ENCODE data around the gene VWC2L.

Gene VWC2L

DNA sequence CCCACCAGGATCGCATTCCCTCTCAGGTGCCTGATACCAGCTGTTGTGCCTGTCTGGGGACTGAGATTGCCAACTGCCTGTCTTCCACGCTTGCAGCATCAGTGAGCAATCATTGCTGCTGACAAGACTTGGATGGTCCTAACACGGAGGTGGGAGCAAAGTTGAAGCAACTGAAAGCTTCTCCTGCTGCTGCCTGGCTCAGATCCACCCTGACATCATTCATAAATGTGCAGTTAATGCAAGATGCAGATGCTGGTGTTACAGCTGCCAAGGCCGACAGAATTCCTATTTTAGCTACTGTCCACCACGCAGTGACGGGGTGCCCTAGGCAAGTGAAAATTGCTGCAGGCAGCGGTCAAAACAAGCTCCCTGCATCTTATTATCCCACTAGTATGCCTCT, 131.4 kb downstream of the VWC2L start:
- DNase-seq (ENCODE audit: low read depth in 2 of 2): no peak

DNA sequence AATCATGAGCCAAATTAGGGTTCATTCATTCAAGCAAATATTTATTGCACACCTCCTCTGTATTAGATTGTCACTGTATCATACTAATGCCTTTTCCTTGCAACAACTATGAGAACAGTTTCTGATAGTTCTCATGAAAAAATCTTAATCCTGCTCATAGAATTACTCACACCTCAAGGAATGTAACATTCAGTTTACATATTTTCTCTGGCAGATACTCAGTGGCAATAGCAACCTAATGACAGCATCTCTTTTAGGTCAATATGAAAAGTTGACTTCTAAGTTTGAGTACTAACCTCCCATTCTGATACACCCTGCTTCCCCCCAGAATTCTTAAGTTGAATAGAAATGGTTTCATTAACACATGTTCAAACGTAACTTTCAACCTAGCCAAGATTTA, 132.0 kb downstream of the VWC2L start:
- DNase-seq (ENCODE audit: low read depth in 2 of 2): no peak

DNA sequence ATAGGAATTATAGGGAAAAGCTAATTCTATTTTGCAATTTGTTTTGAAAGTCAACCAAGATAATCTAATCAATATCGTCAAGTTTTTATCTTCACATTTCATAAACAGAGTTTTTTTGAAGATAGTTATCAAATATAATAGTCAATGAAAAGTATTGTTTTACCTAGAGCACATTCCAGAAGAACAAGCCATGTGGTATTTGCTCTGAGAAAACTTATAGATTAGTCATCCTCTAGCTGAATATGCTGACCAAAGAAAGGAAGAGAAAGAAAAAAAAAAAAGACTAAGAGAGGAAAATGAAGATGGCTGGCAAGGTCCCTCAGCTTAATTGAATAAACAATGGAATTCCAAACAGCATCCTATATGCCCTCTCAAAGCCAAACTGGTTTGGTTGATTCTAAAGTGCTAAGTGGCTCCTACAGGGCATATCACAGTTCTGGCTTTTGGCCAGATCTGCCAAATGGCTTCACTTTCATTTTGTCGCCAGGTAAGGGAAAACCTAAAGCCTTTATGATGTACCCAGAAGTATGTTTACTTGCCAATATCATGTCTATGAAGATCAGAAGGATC, 132.6 kb downstream of the VWC2L start:
- DNase-seq (ENCODE audit: low read depth in 2 of 2): no peak

DNA sequence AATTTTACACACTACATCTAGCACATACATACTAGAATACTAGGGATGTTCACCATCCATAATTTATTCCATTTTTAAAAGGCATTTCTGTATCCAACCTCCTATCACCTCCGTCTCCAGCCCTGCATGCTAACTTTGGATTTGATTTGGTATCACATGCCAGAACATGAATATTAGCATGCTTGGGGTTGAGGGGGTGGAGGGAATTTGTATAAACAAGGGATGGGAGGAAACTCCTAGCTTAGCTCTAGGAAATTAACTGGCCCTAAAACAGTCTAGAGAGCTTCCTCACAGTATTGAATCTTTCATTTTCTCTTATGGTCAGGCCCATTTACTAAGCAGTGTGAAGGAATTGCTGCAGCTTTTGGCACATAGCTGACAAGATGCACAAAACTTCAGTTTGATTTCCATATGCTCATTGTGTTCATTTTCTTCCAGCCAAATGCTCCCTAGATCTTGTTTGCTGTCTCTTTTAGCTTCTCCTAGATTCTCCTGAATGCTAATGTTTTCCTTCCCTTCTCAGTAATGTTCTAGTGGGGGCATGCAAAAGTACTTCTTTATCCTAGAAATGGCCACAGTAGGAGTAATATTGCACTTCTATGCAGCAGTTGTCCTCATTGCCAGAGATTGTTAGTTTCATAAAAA, 135.2 kb downstream of the VWC2L start:
- DNase-seq (ENCODE audit: low read depth in 2 of 2): no peak

DNA sequence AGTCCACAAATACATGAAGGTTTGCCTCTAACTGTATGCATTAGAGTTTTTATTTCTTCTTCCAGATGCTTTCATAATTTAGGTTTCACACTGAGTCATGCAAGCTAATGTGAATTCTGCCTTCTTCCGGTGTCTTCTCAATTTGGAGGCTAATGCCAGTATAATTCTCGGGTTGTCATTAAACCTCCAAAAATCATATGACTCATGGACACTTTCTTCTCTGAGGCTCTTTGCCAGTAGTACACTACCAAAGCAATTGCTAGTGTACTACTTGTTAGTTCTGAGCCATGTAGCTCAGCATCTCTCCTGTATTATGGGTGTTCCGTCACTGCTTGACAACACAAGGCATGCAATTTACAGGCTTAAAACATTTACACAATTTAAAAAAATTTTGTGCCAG, 137.1 kb downstream of the VWC2L start:
- DNase-seq (ENCODE audit: low read depth in 2 of 2): no peak

DNA sequence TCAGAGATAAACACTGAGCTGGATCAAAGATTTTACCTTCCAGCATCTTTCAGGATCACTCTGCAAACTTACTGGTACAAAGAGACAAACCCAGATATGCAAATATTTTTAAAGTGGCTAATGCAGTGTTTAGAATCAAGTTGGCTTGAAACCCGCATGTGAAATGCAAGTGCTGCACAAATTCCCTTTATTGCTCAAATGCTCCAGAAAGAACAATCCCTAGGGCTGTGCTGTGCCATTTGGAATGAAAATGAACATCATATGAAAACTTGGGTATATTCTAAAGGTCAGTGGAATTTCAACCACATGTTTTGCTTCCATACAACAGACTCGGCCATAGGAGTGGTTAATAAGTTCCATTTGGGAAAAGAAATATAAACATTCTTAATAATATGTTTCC, 139.1 kb downstream of the VWC2L start:
- DNase-seq (ENCODE audit: low read depth in 2 of 2): no peak

DNA sequence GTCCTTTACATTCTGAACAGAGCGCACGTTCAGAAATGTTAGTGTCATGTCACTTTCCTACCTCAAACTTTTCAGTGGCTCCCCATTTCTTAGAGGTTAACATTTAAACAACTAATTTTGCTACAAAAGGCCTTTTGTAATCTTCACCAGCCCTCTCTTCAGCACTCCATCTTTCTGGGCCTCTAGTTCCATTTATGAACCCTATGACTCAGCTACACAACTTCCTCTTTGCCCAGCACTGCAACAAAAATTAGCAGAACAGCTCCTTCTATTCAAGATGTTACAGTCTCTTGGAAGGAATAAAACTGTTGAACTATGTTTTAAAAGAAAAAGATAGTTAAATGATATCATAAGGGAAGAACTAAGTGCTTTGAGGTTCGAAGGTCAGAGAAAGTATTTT, 139.9 kb downstream of the VWC2L start:
- DNase-seq (ENCODE audit: low read depth in 2 of 2): no peak

DNA sequence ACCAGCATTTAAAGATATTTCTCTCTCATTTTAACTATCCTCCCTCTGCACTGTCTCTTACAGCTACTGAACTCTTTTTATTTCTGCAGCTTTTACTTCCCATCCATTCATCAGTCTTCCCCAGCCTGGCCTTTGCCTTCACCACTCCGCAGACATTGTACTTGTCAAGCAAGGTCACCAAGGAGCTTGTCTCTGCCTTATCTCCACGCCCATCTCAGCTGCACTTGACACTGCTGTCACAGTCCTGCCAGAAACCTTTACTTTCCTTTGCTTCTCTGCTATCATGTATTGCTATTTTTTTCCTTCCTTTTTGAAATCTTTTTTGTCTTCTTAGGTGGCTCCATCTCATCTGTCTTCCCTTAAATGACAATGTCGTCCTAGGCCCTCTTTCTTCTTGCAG, 147.0 kb downstream of the VWC2L start:
- no peak for DNase-seq (ENCODE audit: low read depth in 2 of 2)

DNA sequence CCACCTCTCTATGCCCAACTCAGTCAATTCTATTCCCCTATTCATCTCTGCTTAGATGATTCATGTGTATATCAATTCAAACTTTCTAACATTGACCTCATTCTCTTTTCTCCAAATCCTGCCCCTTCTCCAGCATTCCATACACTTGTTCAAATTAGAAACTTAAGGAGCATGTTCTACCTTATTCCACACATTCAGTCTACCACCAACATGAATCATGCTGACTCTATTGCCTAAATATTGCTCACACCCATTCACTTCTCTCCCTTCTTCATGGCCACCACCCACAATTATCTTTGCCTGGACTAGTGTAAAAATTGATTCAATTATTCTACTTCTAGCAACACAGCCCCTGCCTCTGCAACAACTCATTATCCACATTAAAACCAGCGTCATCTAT, 147.5 kb downstream of the VWC2L start:
- DNase-seq (ENCODE audit: low read depth in 2 of 2): no peak

DNA sequence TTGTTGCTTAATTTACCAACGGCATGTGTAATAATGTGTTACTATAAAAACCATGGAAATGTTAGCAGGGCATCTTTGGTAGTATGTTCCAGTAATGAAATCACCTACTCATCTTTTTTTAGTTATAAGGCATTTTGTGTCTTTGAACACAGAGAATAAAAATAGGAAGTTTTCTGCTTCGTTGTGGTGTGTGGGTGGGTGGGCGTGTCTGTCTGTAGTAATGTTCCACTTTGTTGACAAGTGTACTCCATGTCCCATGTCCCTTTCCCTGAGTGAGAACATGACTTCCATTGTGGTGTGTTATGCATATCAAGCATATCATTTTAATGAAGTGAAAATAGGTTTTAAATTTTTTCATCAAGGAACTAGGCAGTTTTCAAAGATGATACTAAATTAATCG, 149.3 kb downstream of the VWC2L start:
- no peak for DNase-seq (ENCODE audit: low read depth in 2 of 2)

DNA sequence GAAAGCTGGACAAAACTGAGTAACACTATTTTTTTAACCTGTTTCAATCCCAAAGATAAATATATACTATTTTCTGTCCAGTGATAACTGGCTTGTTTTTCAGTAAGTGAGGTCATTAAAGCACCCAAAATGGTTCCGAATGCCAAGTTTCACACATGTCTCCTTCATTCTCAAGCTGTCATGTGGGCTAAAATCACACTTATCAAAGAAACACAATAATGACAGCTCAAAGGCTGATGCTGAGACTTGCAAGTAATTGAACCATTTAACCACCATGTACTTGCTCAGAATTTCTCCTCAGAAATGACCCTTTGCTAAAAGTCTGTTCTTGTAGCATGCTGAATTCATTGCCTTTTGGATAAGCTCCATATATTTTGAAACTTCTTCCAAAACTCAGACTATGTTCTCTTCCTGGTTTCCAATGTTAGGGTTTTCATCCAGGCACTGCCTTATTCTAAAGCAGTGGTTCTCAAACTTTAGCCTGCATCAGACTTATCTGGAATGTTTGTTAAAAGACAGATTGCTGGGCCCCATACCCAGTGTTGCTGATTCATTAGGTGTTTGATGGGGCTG, 149.8 kb downstream of the VWC2L start:
- no peak for DNase-seq (ENCODE audit: low read depth in 2 of 2)

DNA sequence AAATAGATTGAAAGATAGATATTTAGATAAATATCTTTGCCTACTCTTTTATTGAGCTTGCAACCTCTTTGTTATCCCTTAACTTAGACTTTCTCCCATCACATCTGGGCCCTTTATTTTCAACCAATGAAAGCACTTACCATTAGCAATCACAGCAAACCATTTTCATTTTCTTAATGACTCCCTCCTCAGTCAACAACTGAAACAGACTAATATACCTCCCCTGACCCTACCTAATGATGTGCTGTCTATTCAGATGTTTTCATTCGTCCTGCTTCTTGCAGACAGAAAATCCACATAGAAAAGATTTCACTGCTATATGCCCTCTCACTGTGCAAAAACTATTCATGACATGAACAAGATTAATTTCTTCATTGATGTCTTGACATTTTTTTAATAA, 154.4 kb downstream of the VWC2L start:
- no peak for DNase-seq (ENCODE audit: low read depth in 2 of 2)

DNA sequence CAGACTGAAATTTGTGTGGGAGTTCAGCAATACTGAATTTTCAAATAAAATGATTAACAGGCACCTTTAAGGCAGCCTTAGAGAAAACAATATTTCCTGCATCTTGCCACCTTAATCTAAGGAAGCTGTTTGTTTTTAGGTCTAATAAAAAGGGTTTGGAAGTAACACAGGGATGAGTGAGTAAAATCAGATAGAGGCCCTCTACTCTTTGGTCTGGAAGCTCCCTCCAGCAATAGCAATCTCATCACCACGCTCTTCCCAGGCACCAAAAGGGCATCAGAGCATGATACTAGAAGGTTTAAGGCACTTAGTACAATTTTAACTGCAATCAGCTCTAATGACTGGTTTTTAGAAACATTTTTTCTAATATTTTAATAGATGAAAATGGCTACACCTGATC, 155.6 kb downstream of the VWC2L start:
- DNase-seq (ENCODE audit: low read depth in 2 of 2): no peak

DNA sequence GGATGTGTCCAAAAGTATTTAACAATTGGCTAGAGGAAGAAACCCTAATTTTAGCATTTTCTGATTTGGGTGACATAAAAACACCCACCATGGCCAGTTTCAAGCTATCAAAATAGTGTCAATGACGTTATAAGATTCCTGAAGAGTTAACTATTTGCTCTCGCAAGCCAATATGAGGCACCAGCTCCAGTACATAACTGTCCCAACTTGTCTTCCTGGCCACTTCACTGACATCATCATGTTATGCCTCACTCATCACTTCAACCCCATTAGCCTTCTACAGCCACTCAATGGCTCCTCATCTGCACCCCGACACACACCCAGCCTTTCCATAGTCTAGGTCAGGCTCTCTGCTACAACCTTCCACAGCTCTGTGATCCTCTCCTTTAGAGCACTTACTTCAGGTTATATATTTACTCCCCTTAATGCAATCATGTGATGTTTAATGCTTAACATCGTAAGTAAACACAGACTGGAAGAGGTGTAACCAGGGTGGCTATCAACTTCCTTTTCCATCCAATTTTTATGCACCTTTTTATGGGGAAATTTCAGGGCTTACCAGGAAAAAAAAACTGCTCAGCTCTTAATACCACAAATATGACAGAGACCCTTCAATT, 158.7 kb downstream of the VWC2L start:
- no peak for DNase-seq (ENCODE audit: low read depth in 2 of 2)

DNA sequence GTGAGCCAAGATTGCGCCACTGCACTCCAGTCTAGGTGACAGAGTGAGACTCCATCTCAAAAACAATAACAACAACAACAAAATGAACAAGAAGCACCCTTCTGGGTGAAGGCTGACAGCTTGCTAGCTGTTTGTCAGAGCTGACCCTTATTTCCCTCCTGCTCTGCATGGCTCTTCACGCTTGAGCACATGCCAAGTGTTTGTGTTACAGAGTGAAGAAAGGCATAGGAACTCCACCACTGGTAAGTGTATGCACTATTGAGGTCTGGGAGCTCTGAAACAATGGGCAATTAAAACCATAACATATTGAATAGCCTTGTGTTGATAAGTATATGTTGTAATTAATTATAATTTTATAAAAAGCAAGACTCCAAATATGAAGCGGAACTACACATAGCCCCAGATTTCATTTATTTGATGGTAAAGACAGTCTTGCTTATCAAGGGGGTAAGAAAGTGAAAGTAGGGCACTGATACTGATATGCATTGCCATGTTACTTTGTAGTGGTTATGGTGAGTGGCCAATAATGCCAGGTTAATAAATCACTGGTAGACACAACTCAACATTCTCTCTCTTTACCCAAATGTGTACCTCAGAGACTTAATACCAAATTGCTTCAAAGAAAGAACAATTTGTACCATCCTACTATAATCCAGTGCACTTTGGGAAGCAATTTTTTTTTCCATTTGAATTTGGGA, 163.4 kb downstream of the VWC2L start:
- no peak for DNase-seq (ENCODE audit: low read depth in 2 of 2)

DNA sequence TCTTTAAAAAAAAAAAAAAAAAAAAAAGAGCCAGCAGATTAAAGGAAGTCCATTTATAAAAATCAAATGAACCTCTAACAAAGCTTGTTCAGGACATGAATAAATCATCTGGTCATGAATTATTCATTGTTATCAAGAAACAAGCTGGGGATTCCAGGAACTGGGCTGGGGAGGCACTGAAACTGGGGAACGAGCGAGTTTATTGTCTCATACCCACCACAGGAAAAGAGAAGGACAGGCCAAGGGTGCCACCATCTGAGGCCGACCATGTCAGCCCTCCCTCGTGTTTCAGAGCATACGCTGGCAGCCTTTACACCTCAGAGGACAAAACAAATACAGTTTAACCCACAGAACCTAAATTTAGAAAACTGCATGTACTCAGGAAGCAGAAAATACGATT, 164.2 kb downstream of the VWC2L start:
- DNase-seq (ENCODE audit: low read depth in 2 of 2): no peak

DNA sequence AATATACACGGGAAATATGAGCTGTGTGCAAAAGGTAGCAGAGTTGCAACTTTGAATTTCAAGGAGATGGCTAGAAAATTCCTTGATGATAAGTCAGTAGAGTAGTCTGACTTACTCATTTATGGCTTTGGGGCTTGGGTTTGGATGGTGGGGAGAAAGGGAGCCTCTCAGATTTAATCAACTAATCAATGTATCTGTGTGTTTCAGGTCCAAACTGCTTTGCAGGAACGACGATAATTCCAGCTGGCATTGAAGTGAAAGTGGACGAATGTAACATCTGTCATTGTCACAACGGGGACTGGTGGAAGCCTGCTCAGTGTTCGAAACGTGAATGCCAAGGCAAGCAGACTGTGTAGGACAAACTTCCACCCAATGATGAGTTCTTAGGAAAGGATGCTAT, 164.6 kb downstream of the VWC2L start:
- no peak for DNase-seq (ENCODE audit: low read depth in 2 of 2)

DNA sequence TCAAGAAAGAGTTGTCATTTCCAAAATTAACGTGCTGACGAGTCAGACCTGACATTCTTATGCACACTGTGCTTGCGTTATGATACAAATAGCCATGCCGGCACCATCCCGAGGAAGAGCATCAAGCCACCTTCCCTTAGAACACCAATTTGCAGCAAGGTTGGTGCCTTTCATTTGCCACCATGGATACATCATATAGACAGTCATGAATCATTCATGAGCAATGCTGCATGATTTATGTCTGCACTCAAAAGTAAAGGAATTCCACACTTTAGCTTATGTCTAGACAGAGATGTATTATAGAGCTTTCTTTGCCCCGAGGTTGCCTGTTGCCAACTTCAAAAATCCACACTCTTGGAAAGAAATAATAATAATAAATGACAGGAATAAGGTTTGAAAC, 166.9 kb downstream of the VWC2L start:
- DNase-seq (ENCODE audit: low read depth in 2 of 2): no peak

DNA sequence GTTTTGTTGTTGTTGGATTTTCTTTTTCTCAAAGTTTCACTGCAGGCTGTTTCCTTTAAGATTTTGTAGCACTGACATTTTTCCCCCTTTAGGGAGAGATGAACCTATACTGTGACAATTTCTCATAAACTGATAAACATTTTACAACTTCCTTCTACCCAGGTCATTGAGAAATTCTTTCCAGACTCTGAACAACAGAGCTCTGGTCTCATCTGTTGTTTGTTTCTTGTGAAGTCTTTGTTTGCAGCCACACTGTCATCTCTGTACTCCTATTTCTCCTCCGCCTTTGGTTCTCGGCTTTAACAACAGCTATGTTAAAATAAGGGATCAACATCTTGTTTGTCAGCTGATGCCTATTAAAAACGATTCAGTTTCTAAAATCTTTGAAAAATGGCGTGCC, 167.6 kb downstream of the VWC2L start:
- no peak for DNase-seq (ENCODE audit: low read depth in 2 of 2)

DNA sequence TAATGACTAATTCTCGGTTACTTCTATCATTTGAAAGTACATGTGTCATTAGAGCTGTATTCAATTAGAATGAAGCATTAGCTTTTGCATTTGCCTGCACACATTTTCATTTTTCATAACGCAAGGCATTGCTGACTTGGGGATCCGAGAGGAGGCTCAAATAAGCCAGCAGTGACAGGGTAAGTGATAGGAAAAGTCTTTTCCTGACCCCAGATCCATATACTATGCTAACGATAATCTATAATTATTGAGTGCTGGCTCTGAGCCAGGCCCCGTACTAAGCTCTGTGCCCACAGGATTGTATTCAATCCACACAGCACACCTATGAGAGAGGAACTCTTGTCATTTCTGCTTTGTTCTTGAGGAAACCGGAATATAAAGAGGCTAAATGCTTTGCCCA, 168.2 kb downstream of the VWC2L start:
- no peak for DNase-seq (ENCODE audit: low read depth in 2 of 2)

DNA sequence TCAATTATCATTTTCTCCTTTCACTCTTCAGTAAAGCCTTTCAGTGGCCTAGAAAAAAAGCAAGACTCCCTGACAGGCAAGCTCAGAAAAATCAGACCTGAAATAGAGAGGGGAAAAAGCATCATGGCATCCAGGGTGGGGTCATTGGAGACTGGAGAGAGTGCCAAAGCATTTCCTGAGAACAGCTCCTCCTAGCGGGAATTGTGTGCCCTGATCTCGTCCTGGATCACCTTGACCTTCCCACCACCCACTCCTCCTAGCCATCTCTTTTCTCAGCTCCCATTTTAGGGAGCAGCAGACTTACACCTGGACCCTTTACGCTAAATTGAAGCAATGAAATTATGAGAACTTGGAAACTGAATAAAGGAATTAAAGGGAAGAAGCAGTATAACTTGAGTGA, 176.6 kb downstream of the VWC2L start:
- DNase-seq (ENCODE audit: low read depth in 2 of 2): no peak

DNA sequence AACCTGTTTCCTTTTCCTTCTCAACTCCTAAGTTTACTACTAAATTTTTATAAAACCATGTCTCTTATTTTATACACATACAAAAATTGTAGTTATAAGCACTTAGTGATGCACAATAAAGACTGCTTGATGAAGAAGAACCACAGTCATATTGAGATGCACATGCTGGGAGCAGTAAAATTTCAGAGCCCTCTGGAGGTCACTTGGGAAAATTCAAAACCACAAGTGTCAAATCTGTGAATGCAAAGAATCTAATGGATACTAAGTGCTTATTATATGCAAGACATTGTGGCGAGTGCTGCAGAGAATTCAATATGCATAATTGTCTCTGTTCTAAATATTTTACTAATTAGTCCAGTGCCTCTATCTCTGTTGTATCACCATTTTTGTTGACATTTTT, 180.5 kb downstream of the VWC2L start:
- no peak for DNase-seq (ENCODE audit: low read depth in 2 of 2)

DNA sequence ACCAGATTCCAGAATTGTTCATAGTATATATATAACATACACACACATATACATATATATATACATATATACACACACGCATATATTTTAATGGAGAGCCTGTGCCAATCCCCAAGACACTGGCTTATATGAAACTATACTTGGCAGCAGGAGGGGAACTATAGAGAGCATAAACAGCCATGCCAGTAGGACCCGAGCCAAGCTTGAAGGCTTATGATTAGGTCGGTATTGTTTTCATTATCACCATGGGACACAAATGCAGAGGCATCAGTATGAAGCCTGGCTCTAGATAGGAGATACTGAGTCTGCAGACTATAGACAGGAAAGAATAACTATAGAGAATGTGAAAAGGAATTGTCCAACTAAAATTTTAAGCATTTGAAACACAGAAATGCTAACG, 181.2 kb downstream of the VWC2L start:
- DNase-seq (ENCODE audit: low read depth in 2 of 2): no peak

All from stimulated activated CD8-positive, alpha-beta memory T cell treated with anti-CD3 and anti-CD28 coated beads, Interleukin-2, amount 100 ng/mL, for 1 hour (primary cell).